Astrocyte (in vitro differentiated cells and primary cell): ENCODE results near the gene P2RX1.

Source experiments
- EZH2 ChIP-seq: IDR thresholded peaks from 2 replicates; pipeline ENCODE4 v1.6.1; 2012; ENCODE audit warnings: mild to moderate bottlenecking, low read length, inconsistent platforms; ENCODE audit not compliant: insufficient read depth
- TF ChIP-seq, protein P1 (sequence below): IDR thresholded peaks from 2 replicates; pipeline ENCODE4 v1.5.1; 2011; ENCODE audit warnings: low read depth, mild to moderate bottlenecking, inconsistent platforms, low read length, moderate library complexity; ENCODE audit not compliant: insufficient read depth

DNA sequence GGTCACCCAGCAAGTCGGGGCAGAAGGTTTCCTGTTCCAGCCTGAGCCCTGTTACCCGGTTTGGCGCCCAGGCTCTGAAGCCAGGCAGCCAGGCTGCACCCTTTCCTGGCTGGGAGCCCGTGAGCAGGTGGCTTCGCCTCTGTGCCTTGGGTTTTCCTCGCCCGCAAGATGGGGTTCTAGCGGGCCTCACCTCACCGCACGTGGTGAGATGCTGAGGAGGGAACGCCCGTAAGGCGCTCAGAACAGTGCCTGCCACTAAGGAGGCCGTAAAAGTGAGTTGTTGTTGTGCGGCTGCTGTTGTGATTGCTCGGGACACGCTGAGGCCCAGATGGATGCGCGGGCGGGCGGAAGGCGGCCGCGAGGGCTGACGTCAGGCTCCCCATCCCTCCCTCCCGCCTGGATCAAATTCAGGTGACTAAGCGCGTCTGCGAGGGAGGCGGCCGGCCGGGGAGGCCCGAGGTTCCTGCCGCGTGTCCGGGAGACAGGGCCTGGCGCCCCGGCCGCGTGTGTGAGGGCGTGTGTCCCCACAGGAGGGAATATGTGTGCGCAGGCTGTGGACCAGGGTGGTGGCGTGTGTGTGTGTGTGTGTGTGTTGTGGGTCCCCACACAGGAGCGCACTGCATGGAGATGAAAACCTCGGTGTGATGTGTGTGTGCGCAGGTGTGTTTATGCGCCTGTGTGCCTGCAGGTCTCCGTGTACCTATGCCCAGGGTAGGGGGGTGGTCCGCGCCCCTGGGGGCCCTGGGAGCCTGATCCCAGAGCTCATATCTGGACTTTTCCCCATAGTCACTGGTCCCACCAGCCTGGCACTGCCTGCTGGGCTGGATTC lies 27.7 kb downstream of the P2RX1 start:
- TF ChIP-seq, protein P1, sequence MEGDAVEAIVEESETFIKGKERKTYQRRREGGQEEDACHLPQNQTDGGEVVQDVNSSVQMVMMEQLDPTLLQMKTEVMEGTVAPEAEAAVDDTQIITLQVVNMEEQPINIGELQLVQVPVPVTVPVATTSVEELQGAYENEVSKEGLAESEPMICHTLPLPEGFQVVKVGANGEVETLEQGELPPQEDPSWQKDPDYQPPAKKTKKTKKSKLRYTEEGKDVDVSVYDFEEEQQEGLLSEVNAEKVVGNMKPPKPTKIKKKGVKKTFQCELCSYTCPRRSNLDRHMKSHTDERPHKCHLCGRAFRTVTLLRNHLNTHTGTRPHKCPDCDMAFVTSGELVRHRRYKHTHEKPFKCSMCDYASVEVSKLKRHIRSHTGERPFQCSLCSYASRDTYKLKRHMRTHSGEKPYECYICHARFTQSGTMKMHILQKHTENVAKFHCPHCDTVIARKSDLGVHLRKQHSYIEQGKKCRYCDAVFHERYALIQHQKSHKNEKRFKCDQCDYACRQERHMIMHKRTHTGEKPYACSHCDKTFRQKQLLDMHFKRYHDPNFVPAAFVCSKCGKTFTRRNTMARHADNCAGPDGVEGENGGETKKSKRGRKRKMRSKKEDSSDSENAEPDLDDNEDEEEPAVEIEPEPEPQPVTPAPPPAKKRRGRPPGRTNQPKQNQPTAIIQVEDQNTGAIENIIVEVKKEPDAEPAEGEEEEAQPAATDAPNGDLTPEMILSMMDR: no peak
- TF ChIP-seq EZH2: no peak
